Breast epithelium (tissue), 4 donors: Measurements from ENCODE around the gene ZDHHC12. TPM values are rescaled to one million over a fixed set of nuclear protein-coding genes. Genes with fewer than 3 reads are reported as not detected.

Source experiments
- DNase-seq, 2 donors: peaks; one replicate each; pipeline ENCODE4 v3.0.0-alpha.2; 2019; ENCODE audit warnings: low spot score in 2 of 2
- H3K27ac ChIP-seq, 2 donors: fragments of 200-600 bp; sonication (generic) in 1 of 2; one replicate each; pipeline ENCODE4 v1.5.1; 2016 to 2019; ENCODE audit warnings: mild to moderate bottlenecking in 1 of 2
- H3K27me3 ChIP-seq, 2 donors: fragments of 200-600 bp; sonication (generic) in 1 of 2; one replicate each; pipeline versions ENCODE4 v1.5.1 to v1.6.0; 2017 to 2019; ENCODE audit warnings: control low read depth in 1 of 2, mild to moderate bottlenecking in 1 of 2
- H3K36me3 ChIP-seq: fragments of 200-600 bp; one replicate; pipeline ENCODE4 v1.5.1; 2019
- H3K4me1 ChIP-seq, 2 donors: fragments of 200-600 bp; sonication (generic); one replicate each; pipeline ENCODE4 v1.5.1; 2016 to 2019; ENCODE audit warnings: control low read depth in 1 of 2
- H3K4me3 ChIP-seq, 3 donors: fragments of 200-600 bp; sonication (generic); 1 replicate in 2 of 3; 2 replicates in 1 of 3; pipeline ENCODE4 v1.5.1; 2016 to 2019; ENCODE audit warnings: mild to moderate bottlenecking in 3 of 3, moderate library complexity in 2 of 3
- H3K9me3 ChIP-seq, 2 donors: fragments of 200-600 bp; sonication (generic) in 1 of 2; one replicate each; pipeline ENCODE4 v1.5.1; 2016 to 2019; ENCODE audit warnings: control low read depth in 1 of 2
- POLR2A ChIP-seq: fragments of 450-650 bp; IDR thresholded peaks from one replicate; pipeline ENCODE4 v1.6.1; 2016; ENCODE audit warnings: antibody characterized with exemption, mild to moderate bottlenecking, moderate library complexity
- POLR2AphosphoS5 ChIP-seq, 3 donors: sonication (generic); formaldehyde crosslinking; IDR thresholded peaks; one replicate each; pipeline ENCODE4 v1.6.1; 2017; ENCODE audit warnings: antibody characterized with exemption in 3 of 3
- intact Hi-C: fragments of 100-400 bp; cut with DNase I; formaldehyde crosslinking; loops from one replicate; pipeline ENCODE4 v1.15.1; 2023; ENCODE audit warnings: low total_unique reads
- total RNA-seq, 3 donors: library from RNA; depleted of rRNA; stranded (reverse); fragments of >200 nt; gene quantifications; one replicate each; pipeline ENCODE4 v1.1.0, GENCODE V29; 2016
- TF ChIP-seq, protein P1 (sequence below), 3 donors: fragments of 450-650 bp; IDR thresholded peaks; one replicate each; pipeline ENCODE4 v1.5.1; 2016 to 2017; ENCODE audit warnings: antibody characterized with exemption in 3 of 3, mild to moderate bottlenecking in 3 of 3, moderate library complexity in 3 of 3

The ZDHHC12 gene
- total RNA-seq, 3 donors from 2014 or later, result 15.7 to 33.7 (median 30.2) TPM

DNA sequence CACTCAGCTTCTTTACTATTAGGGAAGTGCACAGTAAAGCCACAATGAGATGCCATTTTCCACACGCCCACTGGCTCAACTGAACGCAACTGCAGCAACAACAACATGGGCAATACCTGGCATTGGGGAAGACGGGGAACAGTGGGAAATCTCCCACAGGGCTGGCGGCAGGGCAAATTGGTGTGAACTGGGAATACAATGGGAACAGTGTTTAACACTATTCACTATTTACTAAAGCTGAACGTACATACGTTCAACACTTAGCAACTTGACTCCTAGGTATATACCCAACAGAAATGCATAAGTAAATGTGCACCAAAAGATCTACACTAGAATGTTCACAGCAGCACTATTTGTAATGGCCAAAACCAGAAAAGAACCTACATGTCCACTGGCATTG lies 33.7 kb upstream of the ZDHHC12 start:
- no peaks in the 10 kb centered on the region for H3K27me3 ChIP-seq
- H3K4me1 ChIP-seq, result no peaks in the 10 kb centered on the region
- intact Hi-C loops, result no loop called here
- TF ChIP-seq, protein P1, sequence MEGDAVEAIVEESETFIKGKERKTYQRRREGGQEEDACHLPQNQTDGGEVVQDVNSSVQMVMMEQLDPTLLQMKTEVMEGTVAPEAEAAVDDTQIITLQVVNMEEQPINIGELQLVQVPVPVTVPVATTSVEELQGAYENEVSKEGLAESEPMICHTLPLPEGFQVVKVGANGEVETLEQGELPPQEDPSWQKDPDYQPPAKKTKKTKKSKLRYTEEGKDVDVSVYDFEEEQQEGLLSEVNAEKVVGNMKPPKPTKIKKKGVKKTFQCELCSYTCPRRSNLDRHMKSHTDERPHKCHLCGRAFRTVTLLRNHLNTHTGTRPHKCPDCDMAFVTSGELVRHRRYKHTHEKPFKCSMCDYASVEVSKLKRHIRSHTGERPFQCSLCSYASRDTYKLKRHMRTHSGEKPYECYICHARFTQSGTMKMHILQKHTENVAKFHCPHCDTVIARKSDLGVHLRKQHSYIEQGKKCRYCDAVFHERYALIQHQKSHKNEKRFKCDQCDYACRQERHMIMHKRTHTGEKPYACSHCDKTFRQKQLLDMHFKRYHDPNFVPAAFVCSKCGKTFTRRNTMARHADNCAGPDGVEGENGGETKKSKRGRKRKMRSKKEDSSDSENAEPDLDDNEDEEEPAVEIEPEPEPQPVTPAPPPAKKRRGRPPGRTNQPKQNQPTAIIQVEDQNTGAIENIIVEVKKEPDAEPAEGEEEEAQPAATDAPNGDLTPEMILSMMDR (IDR thresholded peaks at IDR 0.05), result no peak
- no peak for TF ChIP-seq POLR2A
- TF ChIP-seq POLR2AphosphoS5 (IDR thresholded peaks at IDR 0.05), result no peak
- H3K9me3 ChIP-seq, result no peaks in the 10 kb centered on the region
- no peak overlapping the region for H3K27ac ChIP-seq
- no peak for DNase-seq
- peaks cover 8% of the 10 kb centered on the region for H3K36me3 ChIP-seq
- H3K4me3 ChIP-seq, result no peak overlapping the region

DNA sequence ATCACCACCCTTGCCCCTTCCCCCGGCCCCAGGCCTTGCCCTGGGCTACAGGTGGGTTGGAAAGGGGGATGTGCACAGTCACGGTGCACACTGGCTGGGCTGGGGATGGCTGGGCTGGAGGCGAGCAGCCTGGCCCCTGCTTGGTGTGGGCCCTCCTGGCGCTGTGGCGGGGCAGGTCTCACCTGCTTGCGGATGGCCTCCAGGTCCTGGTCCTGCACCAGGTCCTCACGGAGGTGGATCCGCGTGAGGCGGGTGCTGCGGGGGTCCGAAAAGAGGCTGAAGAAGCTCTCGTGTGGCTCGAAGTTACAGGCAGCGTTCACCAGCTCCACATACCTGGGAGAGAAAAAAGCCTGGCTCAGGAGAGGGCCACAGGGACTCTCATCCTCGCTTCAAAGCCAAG lies 29.7 kb upstream of the ZDHHC12 start:
- intact Hi-C loops, result loop anchor here (5.0 kb wide), 1 partner anchor 536 kb away; no protein-coding TSS in a partner anchor
- DNase-seq, result no peak
- no peaks in the 10 kb centered on the region for H3K9me3 ChIP-seq
- no peak for TF ChIP-seq POLR2AphosphoS5 (IDR thresholded peaks at IDR 0.05)
- TF ChIP-seq, protein P1 (IDR thresholded peaks at IDR 0.05), result no peak
- no peak for TF ChIP-seq POLR2A
- no peaks in the 10 kb centered on the region for H3K27me3 ChIP-seq
- H3K36me3 ChIP-seq, result peaks cover 8% of the 10 kb centered on the region
- H3K4me1 ChIP-seq, result no peaks in the 10 kb centered on the region
- H3K4me3 ChIP-seq, result no peak overlapping the region
- no peak overlapping the region for H3K27ac ChIP-seq

DNA sequence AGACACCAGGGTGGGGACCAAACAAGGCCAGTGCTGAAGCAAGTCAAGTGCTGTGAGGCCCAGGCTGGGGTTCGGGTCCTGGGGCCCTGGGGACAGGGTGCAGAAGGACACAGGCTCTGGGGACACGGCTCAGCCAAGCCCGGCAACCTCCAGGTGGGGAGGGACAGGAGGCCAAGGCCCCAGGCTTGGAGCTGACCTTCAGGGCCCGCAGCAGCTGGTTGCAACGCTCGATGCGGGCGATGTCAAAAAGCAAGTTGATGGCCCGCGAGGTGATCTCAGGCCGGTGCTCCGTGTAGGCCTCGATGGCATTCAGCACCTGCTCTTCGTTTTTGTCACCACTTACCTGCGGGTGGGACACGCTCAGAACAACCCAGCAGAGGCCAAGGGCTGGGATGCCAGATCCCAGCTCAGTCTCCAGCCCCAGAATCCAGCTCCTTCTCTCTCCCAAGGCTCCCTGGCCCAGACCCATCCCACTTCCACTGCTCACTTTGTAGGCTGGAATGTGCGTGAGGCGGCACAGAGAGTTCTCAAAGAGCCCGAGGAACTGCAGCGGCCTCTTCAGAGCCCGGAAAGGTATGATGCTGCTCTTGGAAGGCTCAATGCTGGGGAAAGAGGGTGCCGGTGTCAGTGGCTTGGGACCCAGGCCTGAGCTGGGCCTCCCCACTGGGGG lies 27.1 kb upstream of the ZDHHC12 start:
- no peak for DNase-seq
- Histone ChIP-seq H3K9me3 (no peaks in the 10 kb centered on the region), H3K4me1 (no peaks in the 10 kb centered on the region), H3K27me3 (no peaks in the 10 kb centered on the region), H3K36me3 (peaks cover 8% of the 10 kb centered on the region), H3K4me3 (no peak overlapping the region), H3K27ac (no peak overlapping the region)
- TF ChIP-seq POLR2AphosphoS5 (IDR thresholded peaks at IDR 0.05) (no peak), POLR2A (no peak)
- TF ChIP-seq, protein P1 (IDR thresholded peaks at IDR 0.05), result no peak
- intact Hi-C loops, result loop anchor here (5.0 kb wide), 1 partner anchor 534 kb away; no protein-coding TSS in a partner anchor

DNA sequence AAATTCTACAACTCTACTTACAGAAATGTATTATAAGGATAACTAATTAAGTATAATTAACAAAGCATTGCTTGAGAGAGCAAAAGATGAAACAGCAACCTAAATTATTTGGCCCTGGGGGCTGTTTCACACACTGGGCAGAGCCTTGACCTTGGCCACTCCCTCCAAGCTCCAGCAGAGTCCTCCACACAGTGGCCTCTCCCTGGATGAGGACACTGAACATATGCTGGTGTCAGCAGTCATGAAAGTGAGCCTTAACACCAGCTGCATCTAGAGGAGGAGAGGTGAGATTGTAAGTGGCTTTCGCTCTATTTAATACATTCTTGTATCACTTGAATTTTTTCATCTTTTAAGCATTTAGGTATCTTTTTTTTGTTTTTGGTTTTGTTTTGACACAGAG lies 23.3 kb upstream of the ZDHHC12 start:
- Histone ChIP-seq H3K4me1 (no peaks in the 10 kb centered on the region), H3K4me3 (no peak overlapping the region), H3K9me3 (no peaks in the 10 kb centered on the region), H3K36me3 (no peaks in the 10 kb centered on the region), H3K27me3 (no peaks in the 10 kb centered on the region), H3K27ac (no peak overlapping the region)
- DNase-seq, result no peak
- TF ChIP-seq POLR2AphosphoS5 (IDR thresholded peaks at IDR 0.05), result no peak
- no peak for TF ChIP-seq POLR2A
- TF ChIP-seq, protein P1 (IDR thresholded peaks at IDR 0.05), result no peak
- intact Hi-C loops, result no loop called here

DNA sequence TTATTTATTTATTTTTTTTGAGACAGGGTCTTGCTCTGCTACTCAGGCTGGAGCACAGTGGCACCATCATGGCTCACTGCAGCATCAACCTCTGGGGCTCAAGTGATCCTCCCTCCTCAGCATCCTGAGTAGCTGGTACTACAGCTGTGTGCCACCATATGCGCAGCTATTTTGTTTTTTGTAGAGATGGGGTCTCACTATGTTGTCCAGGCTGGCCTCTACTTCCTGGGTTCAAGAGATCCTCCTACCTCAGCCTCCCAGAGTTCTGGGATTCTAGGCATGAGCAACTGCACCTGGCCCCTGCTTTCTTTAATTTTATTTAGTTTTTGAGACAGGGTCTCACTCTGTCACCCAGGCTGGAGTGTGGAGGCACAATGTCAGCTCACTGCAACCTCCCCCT lies 19.5 kb upstream of the ZDHHC12 start:
- no peaks in the 10 kb centered on the region for H3K9me3 ChIP-seq
- intact Hi-C loops, result no loop called here
- TF ChIP-seq POLR2A (no peak), POLR2AphosphoS5 (IDR thresholded peaks at IDR 0.05) (no peak)
- TF ChIP-seq, protein P1 (IDR thresholded peaks at IDR 0.05), result no peak
- H3K4me1 ChIP-seq, result no peaks in the 10 kb centered on the region
- no peak for DNase-seq
- H3K27ac ChIP-seq, result no peak overlapping the region
- no peak overlapping the region for H3K4me3 ChIP-seq
- H3K36me3 ChIP-seq, result no peaks in the 10 kb centered on the region
- H3K27me3 ChIP-seq, result no peaks in the 10 kb centered on the region
